ENCODE data around the gene TTC7B.

TTC7B gene

DNA sequence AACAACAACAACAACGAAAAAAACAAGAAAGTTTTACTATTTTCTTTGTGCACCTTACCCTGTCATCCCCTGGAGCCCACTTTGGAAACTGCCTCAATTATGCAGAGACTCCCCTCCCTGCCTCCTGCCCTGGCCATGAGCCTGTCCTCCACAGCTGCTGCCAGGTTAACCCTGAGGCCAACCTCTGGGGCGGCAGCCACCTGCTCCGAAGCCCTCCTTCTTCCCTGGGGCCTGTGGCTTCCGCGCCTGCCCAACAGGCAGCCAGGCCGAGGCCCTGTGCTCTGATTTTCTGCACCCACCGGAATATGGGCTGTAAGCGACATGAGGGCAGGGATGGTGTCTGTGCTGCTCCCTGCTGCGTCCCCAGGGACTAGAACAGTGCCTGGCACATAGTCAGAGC is 236.4 kb downstream of the TTC7B start:
- DNase-seq (ENCODE audit: low read depth in 1 of 2, low spot score in 1 of 2) = no peak
- Histone ChIP-seq H3K27ac (replicated peaks) (no peak overlapping the region), H3K27me3 (ENCODE audit: insufficient read depth, poor library complexity, severe bottlenecking) (no peaks in the 10 kb centered on the region), H3K4me3 (replicated peaks; ENCODE audit: insufficient read depth, low read length) (no peak overlapping the region)
- no peak for TF ChIP-seq SPI1 (IDR thresholded peaks at IDR 0.05; ENCODE audit: borderline replicate concordance, low read depth)
- TF ChIP-seq, protein P1, sequence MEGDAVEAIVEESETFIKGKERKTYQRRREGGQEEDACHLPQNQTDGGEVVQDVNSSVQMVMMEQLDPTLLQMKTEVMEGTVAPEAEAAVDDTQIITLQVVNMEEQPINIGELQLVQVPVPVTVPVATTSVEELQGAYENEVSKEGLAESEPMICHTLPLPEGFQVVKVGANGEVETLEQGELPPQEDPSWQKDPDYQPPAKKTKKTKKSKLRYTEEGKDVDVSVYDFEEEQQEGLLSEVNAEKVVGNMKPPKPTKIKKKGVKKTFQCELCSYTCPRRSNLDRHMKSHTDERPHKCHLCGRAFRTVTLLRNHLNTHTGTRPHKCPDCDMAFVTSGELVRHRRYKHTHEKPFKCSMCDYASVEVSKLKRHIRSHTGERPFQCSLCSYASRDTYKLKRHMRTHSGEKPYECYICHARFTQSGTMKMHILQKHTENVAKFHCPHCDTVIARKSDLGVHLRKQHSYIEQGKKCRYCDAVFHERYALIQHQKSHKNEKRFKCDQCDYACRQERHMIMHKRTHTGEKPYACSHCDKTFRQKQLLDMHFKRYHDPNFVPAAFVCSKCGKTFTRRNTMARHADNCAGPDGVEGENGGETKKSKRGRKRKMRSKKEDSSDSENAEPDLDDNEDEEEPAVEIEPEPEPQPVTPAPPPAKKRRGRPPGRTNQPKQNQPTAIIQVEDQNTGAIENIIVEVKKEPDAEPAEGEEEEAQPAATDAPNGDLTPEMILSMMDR (IDR thresholded peaks at IDR 0.05; ENCODE audit: insufficient read depth, low read length) = no peak
- no peak for TF ChIP-seq POLR2AphosphoS5 (IDR thresholded peaks at IDR 0.05; ENCODE audit: low read depth)
- no peak for TF ChIP-seq GABPA (IDR thresholded peaks at IDR 0.05; ENCODE audit: low read depth)
- TF ChIP-seq, protein P2, sequence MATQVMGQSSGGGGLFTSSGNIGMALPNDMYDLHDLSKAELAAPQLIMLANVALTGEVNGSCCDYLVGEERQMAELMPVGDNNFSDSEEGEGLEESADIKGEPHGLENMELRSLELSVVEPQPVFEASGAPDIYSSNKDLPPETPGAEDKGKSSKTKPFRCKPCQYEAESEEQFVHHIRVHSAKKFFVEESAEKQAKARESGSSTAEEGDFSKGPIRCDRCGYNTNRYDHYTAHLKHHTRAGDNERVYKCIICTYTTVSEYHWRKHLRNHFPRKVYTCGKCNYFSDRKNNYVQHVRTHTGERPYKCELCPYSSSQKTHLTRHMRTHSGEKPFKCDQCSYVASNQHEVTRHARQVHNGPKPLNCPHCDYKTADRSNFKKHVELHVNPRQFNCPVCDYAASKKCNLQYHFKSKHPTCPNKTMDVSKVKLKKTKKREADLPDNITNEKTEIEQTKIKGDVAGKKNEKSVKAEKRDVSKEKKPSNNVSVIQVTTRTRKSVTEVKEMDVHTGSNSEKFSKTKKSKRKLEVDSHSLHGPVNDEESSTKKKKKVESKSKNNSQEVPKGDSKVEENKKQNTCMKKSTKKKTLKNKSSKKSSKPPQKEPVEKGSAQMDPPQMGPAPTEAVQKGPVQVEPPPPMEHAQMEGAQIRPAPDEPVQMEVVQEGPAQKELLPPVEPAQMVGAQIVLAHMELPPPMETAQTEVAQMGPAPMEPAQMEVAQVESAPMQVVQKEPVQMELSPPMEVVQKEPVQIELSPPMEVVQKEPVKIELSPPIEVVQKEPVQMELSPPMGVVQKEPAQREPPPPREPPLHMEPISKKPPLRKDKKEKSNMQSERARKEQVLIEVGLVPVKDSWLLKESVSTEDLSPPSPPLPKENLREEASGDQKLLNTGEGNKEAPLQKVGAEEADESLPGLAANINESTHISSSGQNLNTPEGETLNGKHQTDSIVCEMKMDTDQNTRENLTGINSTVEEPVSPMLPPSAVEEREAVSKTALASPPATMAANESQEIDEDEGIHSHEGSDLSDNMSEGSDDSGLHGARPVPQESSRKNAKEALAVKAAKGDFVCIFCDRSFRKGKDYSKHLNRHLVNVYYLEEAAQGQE (IDR thresholded peaks at IDR 0.05; ENCODE audit: insufficient replicate concordance, low read depth) = no peak

DNA sequence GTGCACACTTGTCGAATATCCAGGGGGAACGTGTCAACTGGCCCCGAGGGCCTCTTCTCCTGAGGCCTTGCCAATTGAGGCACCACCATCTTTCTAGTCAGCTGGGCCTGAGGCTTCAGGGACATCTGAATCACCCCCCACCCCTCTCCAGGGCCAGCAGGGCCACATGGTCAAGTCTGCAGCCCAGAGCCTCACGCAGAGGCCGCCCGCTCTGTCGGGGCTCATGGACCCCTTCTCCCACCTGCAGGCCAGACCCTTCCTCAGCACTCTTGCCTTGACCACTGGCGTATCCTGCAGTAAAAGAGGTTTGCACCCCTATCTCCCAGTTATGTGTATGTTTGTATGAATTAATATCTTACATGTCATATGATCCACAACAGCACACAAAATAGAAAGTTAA is 237.1 kb downstream of the TTC7B start:
- TF ChIP-seq, protein P2 (IDR thresholded peaks at IDR 0.05; ENCODE audit: insufficient replicate concordance, low read depth) = no peak
- TF ChIP-seq, protein P1 (IDR thresholded peaks at IDR 0.05; ENCODE audit: insufficient read depth, low read length) = no peak
- TF ChIP-seq SPI1 (IDR thresholded peaks at IDR 0.05; ENCODE audit: borderline replicate concordance, low read depth) (no peak), GABPA (IDR thresholded peaks at IDR 0.05; ENCODE audit: low read depth) (no peak), POLR2AphosphoS5 (IDR thresholded peaks at IDR 0.05; ENCODE audit: low read depth) (no peak)
- Histone ChIP-seq H3K27me3 (ENCODE audit: insufficient read depth, poor library complexity, severe bottlenecking) (no peaks in the 10 kb centered on the region), H3K27ac (replicated peaks) (no peak overlapping the region), H3K4me3 (replicated peaks; ENCODE audit: insufficient read depth, low read length) (no peak overlapping the region)
- DNase-seq (ENCODE audit: low read depth in 1 of 2, low spot score in 1 of 2) = no peak

DNA sequence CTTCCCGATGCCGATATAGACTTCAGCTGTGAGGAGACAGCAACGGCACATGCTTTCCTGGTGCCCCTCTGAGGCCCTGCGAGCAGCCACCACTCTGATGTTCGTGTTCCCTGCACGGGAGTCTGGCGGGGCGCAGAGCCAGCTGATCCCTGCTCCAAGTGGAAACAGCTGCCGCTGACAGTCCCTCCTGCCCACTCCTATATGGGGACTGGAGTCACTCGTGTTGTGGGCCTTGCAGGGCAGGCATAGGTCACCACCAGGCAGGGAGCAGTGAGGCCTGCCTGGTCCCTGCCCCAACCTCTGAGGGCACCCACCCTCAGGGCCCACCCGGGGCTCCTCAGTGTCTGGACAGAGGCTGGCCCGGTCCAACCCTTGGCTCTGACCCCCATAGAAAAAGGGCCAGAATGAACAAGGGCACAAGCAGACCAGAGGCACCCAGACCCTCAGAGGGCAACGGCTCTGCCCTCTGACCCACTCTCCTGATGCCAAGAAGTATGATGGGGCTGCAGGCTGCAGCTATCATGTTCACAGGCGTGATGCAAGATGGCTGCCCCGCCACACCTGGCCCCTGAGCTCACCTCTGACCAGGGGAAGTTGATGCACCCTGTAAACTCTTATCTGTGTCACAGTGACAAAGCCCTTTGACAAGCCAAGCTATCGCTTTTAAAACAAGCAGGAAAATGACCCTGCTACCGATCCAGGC is 237.8 kb downstream of the TTC7B start:
- Histone ChIP-seq H3K27me3 (ENCODE audit: insufficient read depth, poor library complexity, severe bottlenecking) (no peaks in the 10 kb centered on the region), H3K27ac (replicated peaks) (no peak overlapping the region)
- TF ChIP-seq SPI1 (IDR thresholded peaks at IDR 0.05; ENCODE audit: borderline replicate concordance, low read depth) (no peak), POLR2AphosphoS5 (IDR thresholded peaks at IDR 0.05; ENCODE audit: low read depth) (no peak), GABPA (IDR thresholded peaks at IDR 0.05; ENCODE audit: low read depth) (no peak)
- TF ChIP-seq, protein P1 (IDR thresholded peaks at IDR 0.05; ENCODE audit: insufficient read depth, low read length) = no peak
- TF ChIP-seq, protein P2 (IDR thresholded peaks at IDR 0.05; ENCODE audit: insufficient replicate concordance, low read depth) = no peak

More for the DNA sequence above, 237.8 kb downstream of the TTC7B start:
- no peak overlapping the region for H3K4me3 ChIP-seq (replicated peaks; ENCODE audit: insufficient read depth, low read length)
- DNase-seq (ENCODE audit: low read depth in 1 of 2, low spot score in 1 of 2) = no peak

Measured in HL-60 (cell line).